ENCODE results near the gene ARID5B.

The ARID5B gene

DNA sequence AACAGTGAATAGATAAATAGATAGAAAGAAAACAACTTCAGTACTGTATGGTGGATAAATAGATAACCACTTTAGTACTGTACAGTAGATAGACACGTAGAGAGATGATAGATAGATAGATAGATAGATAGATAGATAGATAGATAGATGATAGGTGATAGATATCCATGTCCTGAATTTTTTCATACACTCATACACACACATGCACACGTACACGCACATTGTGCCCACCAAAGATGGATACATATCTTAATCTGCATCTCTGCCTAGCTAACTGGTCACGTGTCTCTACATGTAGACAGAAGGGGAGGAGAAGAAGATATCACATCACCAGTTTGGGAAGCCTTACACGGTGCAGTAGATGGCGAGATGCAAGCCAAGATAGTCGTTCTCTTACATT is 99.2 kb downstream of the ARID5B start:
- no peak for TF ChIP-seq FOXP2 (optimal IDR thresholded peaks at IDR 0.05; ENCODE audit: borderline replicate concordance, extremely low read depth, extremely low read length, insufficient read depth)
- TF ChIP-seq SIN3A (IDR thresholded peaks at IDR 0.05; ENCODE audit: borderline replicate concordance, insufficient read depth, low read length): no peak
- TF ChIP-seq POLR2AphosphoS5 (IDR thresholded peaks at IDR 0.05; ENCODE audit: low read depth, low read length): no peak
- TF ChIP-seq TAF1 (IDR thresholded peaks at IDR 0.05; ENCODE audit: borderline replicate concordance, insufficient read depth, low read length): no peak
- TF ChIP-seq, protein P1, sequence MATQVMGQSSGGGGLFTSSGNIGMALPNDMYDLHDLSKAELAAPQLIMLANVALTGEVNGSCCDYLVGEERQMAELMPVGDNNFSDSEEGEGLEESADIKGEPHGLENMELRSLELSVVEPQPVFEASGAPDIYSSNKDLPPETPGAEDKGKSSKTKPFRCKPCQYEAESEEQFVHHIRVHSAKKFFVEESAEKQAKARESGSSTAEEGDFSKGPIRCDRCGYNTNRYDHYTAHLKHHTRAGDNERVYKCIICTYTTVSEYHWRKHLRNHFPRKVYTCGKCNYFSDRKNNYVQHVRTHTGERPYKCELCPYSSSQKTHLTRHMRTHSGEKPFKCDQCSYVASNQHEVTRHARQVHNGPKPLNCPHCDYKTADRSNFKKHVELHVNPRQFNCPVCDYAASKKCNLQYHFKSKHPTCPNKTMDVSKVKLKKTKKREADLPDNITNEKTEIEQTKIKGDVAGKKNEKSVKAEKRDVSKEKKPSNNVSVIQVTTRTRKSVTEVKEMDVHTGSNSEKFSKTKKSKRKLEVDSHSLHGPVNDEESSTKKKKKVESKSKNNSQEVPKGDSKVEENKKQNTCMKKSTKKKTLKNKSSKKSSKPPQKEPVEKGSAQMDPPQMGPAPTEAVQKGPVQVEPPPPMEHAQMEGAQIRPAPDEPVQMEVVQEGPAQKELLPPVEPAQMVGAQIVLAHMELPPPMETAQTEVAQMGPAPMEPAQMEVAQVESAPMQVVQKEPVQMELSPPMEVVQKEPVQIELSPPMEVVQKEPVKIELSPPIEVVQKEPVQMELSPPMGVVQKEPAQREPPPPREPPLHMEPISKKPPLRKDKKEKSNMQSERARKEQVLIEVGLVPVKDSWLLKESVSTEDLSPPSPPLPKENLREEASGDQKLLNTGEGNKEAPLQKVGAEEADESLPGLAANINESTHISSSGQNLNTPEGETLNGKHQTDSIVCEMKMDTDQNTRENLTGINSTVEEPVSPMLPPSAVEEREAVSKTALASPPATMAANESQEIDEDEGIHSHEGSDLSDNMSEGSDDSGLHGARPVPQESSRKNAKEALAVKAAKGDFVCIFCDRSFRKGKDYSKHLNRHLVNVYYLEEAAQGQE (IDR thresholded peaks at IDR 0.05; ENCODE audit: insufficient read depth in 1 of 2, low read depth in 2 of 2, low read length in 2 of 2): no peak

DNA sequence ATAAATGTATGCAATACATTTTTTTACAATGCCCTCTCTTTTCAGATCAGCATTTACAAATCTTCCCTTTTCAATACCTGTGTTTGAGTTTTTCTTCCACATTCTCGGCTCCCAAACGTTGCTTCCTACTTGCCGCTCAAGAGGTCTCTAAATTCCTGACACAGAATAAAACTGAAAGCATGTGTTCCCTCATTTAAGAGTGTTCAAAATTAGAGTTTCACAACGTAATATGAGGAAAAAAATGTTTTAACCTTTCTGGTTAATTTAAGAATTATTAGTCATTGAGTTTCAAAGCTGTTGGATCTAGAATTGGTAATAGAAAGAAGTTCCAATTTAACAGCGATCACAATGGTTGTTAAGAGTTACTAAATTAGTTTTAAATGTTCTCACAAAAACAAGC is 100.4 kb downstream of the ARID5B start:
- TF ChIP-seq SIN3A (IDR thresholded peaks at IDR 0.05; ENCODE audit: borderline replicate concordance, insufficient read depth, low read length): no peak

DNA sequence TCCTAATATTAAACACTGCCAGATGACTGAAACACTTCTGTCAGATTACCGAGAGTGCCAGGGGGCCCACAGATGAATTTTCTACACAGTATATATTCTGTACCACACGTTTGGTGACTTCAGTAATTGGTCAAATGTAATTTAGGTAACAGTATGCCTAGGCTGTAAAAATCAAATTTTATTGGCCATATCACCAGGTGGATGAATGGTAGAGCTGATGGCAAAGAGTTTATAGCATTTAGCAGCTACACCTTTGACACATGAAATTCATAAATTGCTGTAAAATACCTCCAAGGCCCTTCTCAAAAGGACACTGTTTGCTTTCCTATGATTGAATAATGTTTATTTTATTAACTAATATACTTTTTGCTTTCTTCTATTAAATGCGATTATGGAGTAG is 101.3 kb downstream of the ARID5B start:
- TF ChIP-seq SIN3A (IDR thresholded peaks at IDR 0.05; ENCODE audit: borderline replicate concordance, insufficient read depth, low read length): no peak
- no peak for TF ChIP-seq POLR2AphosphoS5 (IDR thresholded peaks at IDR 0.05; ENCODE audit: low read depth, low read length)
- no peak for TF ChIP-seq FOXP2 (optimal IDR thresholded peaks at IDR 0.05; ENCODE audit: borderline replicate concordance, extremely low read depth, extremely low read length, insufficient read depth)
- TF ChIP-seq, protein P1 (IDR thresholded peaks at IDR 0.05; ENCODE audit: insufficient read depth in 1 of 2, low read depth in 2 of 2, low read length in 2 of 2): no peak
- TF ChIP-seq TAF1 (IDR thresholded peaks at IDR 0.05; ENCODE audit: borderline replicate concordance, insufficient read depth, low read length): no peak

DNA sequence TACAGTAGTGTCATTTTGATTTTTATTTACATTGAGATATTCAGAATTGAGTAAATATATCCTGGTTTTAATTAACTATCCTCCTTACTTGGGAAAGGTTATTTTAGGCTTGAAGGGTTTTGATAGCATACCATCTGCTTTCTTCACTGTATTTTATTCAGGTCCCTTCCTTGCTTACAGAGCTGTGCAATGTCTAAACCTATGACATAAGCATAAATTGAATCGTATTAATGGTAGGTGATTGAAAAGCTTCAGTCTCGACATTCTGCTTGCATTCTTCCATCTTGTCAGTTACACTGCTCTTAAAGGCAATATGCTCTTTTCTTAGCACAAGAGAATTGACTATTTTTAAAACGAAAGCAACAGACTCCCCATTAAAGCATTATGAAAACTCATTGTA is 102.5 kb downstream of the ARID5B start:
- no peak for TF ChIP-seq TAF1 (IDR thresholded peaks at IDR 0.05; ENCODE audit: borderline replicate concordance, insufficient read depth, low read length)
- TF ChIP-seq, protein P1 (IDR thresholded peaks at IDR 0.05; ENCODE audit: insufficient read depth in 1 of 2, low read depth in 2 of 2, low read length in 2 of 2): no peak
- TF ChIP-seq FOXP2 (optimal IDR thresholded peaks at IDR 0.05; ENCODE audit: borderline replicate concordance, extremely low read depth, extremely low read length, insufficient read depth): no peak
- TF ChIP-seq POLR2AphosphoS5 (IDR thresholded peaks at IDR 0.05; ENCODE audit: low read depth, low read length): no peak
- no peak for TF ChIP-seq SIN3A (IDR thresholded peaks at IDR 0.05; ENCODE audit: borderline replicate concordance, insufficient read depth, low read length)

DNA sequence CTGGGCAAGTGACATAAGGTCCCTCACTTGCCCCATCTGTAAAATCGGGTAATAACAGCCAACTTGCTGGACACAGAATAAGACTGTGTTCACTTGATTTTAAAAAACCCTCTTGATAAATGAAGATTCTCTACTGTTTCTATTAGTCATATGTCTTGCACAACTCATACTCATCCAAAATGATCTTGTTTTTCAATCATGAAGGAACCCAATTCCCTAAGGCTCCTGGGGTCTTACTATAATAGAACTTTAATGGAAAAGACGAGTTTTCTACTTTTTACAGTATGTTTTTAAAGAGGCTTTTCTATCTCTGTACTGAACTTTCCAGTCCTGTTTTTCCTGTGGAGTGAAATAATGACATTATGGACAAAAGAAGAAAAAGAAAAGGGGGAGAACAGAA is 103.8 kb downstream of the ARID5B start:
- TF ChIP-seq, protein P1 (IDR thresholded peaks at IDR 0.05; ENCODE audit: insufficient read depth in 1 of 2, low read depth in 2 of 2, low read length in 2 of 2): no peak
- TF ChIP-seq FOXP2 (optimal IDR thresholded peaks at IDR 0.05; ENCODE audit: borderline replicate concordance, extremely low read depth, extremely low read length, insufficient read depth) (no peak), TAF1 (IDR thresholded peaks at IDR 0.05; ENCODE audit: borderline replicate concordance, insufficient read depth, low read length) (no peak), POLR2AphosphoS5 (IDR thresholded peaks at IDR 0.05; ENCODE audit: low read depth, low read length) (no peak), SIN3A (IDR thresholded peaks at IDR 0.05; ENCODE audit: borderline replicate concordance, insufficient read depth, low read length) (no peak)

All from PFSK-1 (cell line).